Caco-2 (cell line): ENCODE data around the gene PLCB1. TPM values are rescaled to one million over a fixed set of nuclear protein-coding genes. Genes with fewer than 3 reads are reported as not detected.

Source experiments
- BruUV-seq: library from RNA; stranded (reverse); fragments of 400-500 nt; replicated peaks from 2 replicates; lab custom pipeline; 2021; lab: Mats Ljungman, UMichigan
- CTCF ChIA-PET: fragments of 300-600 bp; sonication (Branson Sonifier 250); formaldehyde crosslinking; loops from one replicate; lab custom pipeline; 2022; ENCODE audit warnings: antibody characterized with exemption; lab: Charles Lee
- POLR2A ChIA-PET: fragments of 300-600 bp; sonication (Branson Sonifier 250); formaldehyde crosslinking; loops from one replicate; lab custom pipeline; 2022; ENCODE audit warnings: antibody characterized with exemption; lab: Charles Lee
- DNase-seq, 2 experiments: peaks; one replicate each; pipeline versions ENCODE4 v3.0.0 to v3.0.0-alpha.2; 2020 to 2022
- H3K27me3 ChIP-seq: replicated peaks from 2 replicates; pipeline ENCODE4 v1.6.0; 2011; ENCODE audit warnings: low read length; ENCODE audit not compliant: control insufficient read depth, insufficient read depth
- H3K36me3 ChIP-seq: 2 replicates; pipeline ENCODE4 v1.5.1; 2011; ENCODE audit warnings: low read length; ENCODE audit not compliant: control insufficient read depth, insufficient read depth
- H3K4me1 ChIP-seq: fragments of 250-450 bp; sonication (Bioruptor Pico); 2 replicates; pipeline ENCODE4 v1.5.1; 2020; ENCODE audit warnings: mild to moderate bottlenecking
- H3K4me3 ChIP-seq: 2 replicates; pipeline ENCODE4 v1.5.1; 2011; ENCODE audit warnings: low read depth, mild to moderate bottlenecking, control low read depth, low read length
- H3K9me3 ChIP-seq: fragments of 250-450 bp; sonication (Bioruptor Pico); 2 replicates; pipeline ENCODE4 v1.5.1; 2020; ENCODE audit warnings: mild to moderate bottlenecking, moderate library complexity
- H3K27ac Mint-ChIP-seq: one replicate; pipeline ENCODE4 v1.8.0; 2022; ENCODE audit warnings: mixed read lengths; ENCODE audit not compliant: unreplicated experiment
- H3K27me3 Mint-ChIP-seq: one replicate; pipeline ENCODE4 v1.8.0; 2022; ENCODE audit warnings: mixed read lengths; ENCODE audit not compliant: insufficient read depth, unreplicated experiment
- H3K36me3 Mint-ChIP-seq: one replicate; pipeline ENCODE4 v1.8.0; 2022; ENCODE audit warnings: mild to moderate bottlenecking, mixed read lengths; ENCODE audit not compliant: insufficient read depth, unreplicated experiment
- H3K4me1 Mint-ChIP-seq: one replicate; pipeline ENCODE4 v1.8.0; 2022; ENCODE audit warnings: low read depth, mixed read lengths; ENCODE audit not compliant: unreplicated experiment
- H3K4me3 Mint-ChIP-seq: one replicate; pipeline ENCODE4 v1.8.0; 2022; ENCODE audit warnings: mild to moderate bottlenecking, moderate library complexity, mixed read lengths; ENCODE audit not compliant: unreplicated experiment
- H3K9me3 Mint-ChIP-seq: one replicate; pipeline ENCODE4 v1.8.0; 2022; ENCODE audit warnings: mixed read lengths; ENCODE audit not compliant: unreplicated experiment
- intact Hi-C: fragments of 100-400 bp; cut with micrococcal nuclease; formaldehyde crosslinking; loops from one replicate; pipeline ENCODE4 v1.10.0; 2022; ENCODE audit not compliant: unreplicated experiment
- total RNA-seq: library from RNA; stranded (reverse); gene quantifications from 2 replicates; pipeline ENCODE4 v1.2.3, GENCODE V29; 2022
- TF ChIP-seq, protein P1 (sequence below), 2 experiments: fragments of 200-600 bp in 1 of 2; IDR thresholded peaks; 1 replicate in 1 of 2; 2 replicates in 1 of 2; pipeline versions ENCODE4 v1.5.1 to v1.8.0; 2011 to 2022; ENCODE audit warnings: antibody characterized with exemption in 1 of 2, control low read depth in 1 of 2, inconsistent platforms in 1 of 2, low read depth in 1 of 2, low read length in 1 of 2, mild to moderate bottlenecking in 1 of 2, moderate library complexity in 1 of 2; ENCODE audit not compliant: insufficient read depth in 1 of 2, severe bottlenecking in 1 of 2, unreplicated experiment in 1 of 2

Gene PLCB1
- total RNA-seq, 1 experiment from 2014 or later = 105 TPM

DNA sequence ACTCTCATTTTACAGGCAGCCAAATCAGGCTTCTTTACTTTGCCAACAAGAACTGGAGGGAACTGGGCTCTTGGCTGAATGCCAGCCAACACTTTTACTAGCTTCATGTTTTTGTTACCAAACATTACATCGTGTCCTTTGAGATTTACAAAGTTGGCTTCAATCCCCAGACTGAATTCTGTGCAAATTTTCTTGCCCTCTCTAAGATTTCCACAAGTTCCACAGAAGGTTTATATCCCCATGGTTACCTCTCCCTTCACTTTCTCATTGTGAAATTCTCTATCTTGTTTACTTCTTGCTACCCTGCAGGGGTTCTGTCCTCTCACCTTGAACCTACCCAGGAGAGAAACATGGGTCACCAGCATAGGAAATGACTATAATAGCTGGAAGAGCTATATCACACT is 37.6 kb upstream of the PLCB1 start:
- Mint-ChIP-seq H3K27ac (no peak overlapping the region), H3K4me3 (no peak overlapping the region)
- no TSS peak for BruUV-seq

DNA sequence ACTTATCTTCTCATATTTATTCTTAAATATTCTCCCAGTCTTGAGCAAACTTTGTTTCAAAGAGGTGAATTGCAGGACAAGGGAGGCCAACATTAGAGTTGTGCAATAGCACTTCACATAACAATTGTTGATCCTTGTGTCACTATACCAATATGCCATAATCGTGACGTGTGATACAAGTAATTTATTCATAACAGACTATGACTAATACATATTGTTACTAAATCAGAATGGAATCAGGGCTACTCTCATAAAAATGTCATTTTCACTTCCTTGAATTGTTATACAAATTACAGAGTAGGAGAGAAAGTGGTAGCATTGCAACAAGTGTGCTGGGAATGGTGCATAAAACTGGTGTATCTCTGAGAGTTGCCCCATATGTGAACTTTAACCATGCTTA is 37.2 kb upstream of the PLCB1 start:
- H3K9me3 ChIP-seq = no peaks in the 10 kb centered on the region
- no peaks in the 10 kb centered on the region for H3K27me3 ChIP-seq
- CTCF ChIA-PET = no interaction called here
- BruUV-seq = no TSS peak
- Mint-ChIP-seq H3K9me3 (no peaks in the 10 kb centered on the region), H3K4me3 (no peak overlapping the region), H3K4me1 (no peaks in the 10 kb centered on the region), H3K27me3 (peaks cover 2% of the 10 kb centered on the region), H3K27ac (no peak overlapping the region), H3K36me3 (no peaks in the 10 kb centered on the region)
- H3K4me1 ChIP-seq = no peaks in the 10 kb centered on the region
- intact Hi-C loops = no loop called here
- TF ChIP-seq, protein P1, sequence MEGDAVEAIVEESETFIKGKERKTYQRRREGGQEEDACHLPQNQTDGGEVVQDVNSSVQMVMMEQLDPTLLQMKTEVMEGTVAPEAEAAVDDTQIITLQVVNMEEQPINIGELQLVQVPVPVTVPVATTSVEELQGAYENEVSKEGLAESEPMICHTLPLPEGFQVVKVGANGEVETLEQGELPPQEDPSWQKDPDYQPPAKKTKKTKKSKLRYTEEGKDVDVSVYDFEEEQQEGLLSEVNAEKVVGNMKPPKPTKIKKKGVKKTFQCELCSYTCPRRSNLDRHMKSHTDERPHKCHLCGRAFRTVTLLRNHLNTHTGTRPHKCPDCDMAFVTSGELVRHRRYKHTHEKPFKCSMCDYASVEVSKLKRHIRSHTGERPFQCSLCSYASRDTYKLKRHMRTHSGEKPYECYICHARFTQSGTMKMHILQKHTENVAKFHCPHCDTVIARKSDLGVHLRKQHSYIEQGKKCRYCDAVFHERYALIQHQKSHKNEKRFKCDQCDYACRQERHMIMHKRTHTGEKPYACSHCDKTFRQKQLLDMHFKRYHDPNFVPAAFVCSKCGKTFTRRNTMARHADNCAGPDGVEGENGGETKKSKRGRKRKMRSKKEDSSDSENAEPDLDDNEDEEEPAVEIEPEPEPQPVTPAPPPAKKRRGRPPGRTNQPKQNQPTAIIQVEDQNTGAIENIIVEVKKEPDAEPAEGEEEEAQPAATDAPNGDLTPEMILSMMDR (IDR thresholded peaks at IDR 0.05; ENCODE audit: insufficient read depth in 1 of 2, low read depth in 1 of 2, low read length in 1 of 2, severe bottlenecking in 1 of 2, unreplicated experiment in 1 of 2) = no peak
- H3K36me3 ChIP-seq = no peaks in the 10 kb centered on the region
- POLR2A ChIA-PET = no interaction called here
- no peak for DNase-seq
- H3K4me3 ChIP-seq = no peak overlapping the region

More for the DNA sequence above, 37.6 kb upstream of the PLCB1 start:
- ChIA-PET POLR2A (no interaction called here), CTCF (no interaction called here)
- Histone ChIP-seq H3K4me3 (no peak overlapping the region), H3K36me3 (no peaks in the 10 kb centered on the region), H3K27me3 (no peaks in the 10 kb centered on the region), H3K9me3 (no peaks in the 10 kb centered on the region), H3K4me1 (no peaks in the 10 kb centered on the region)
- DNase-seq = no peak
- TF ChIP-seq, protein P1 (IDR thresholded peaks at IDR 0.05; ENCODE audit: insufficient read depth in 1 of 2, low read depth in 1 of 2, low read length in 1 of 2, severe bottlenecking in 1 of 2, unreplicated experiment in 1 of 2) = no peak
- peaks cover 2% of the 10 kb centered on the region for H3K27me3 Mint-ChIP-seq
- H3K9me3 Mint-ChIP-seq = no peaks in the 10 kb centered on the region
- intact Hi-C loops = no loop called here
- H3K4me1 Mint-ChIP-seq = no peaks in the 10 kb centered on the region
- no peaks in the 10 kb centered on the region for H3K36me3 Mint-ChIP-seq

DNA sequence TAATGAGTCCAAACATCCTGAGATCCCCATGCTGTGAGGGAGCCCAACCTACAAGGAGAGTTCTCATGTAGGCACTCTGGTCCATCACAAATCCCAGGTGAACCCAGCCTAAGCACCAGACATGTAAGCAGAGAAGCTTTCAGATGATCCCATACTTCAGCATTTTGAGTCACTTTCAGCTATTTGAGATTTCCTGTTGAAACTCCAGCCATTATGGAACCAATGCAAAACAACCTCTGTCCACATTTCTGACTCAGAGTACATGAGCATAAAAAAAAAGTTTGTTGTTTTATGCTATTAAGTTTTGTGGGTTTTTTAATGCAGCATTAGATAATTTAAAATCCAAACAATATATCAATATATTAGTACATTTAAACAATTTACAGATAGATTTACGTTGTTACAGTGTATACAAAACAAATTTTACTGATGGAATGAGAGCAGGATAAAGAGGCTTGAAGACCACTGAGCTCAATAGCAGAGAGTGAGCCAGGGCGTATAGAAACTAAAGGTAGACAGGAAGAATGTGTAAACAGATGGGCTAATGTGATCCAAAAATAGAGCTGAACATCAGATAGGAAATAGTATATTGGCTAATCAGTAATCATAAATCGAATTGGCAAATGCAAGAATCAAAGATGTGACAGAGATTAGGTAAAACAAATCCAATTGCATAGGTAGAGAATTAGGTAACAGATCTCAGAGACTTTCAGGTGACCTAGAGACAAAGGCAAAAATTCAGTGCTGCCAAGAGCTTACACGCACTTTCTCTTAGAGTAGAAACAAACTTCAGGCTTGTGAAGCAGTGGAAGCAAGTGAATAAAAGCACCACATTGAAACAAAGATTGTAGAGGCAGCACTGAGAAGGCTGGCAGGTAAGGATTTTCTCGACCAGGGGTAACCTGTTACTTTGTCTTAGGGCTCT is 36.2 kb upstream of the PLCB1 start:
- no peaks in the 10 kb centered on the region for H3K27me3 ChIP-seq
- no peaks in the 10 kb centered on the region for H3K4me1 Mint-ChIP-seq
- no peaks in the 10 kb centered on the region for H3K36me3 Mint-ChIP-seq
- H3K4me1 ChIP-seq = no peaks in the 10 kb centered on the region
- no peak overlapping the region for H3K4me3 ChIP-seq
- TF ChIP-seq, protein P1 (IDR thresholded peaks at IDR 0.05; ENCODE audit: insufficient read depth in 1 of 2, low read depth in 1 of 2, low read length in 1 of 2, severe bottlenecking in 1 of 2, unreplicated experiment in 1 of 2) = no peak
- intact Hi-C loops = no loop called here
- no peak overlapping the region for H3K4me3 Mint-ChIP-seq
- no TSS peak for BruUV-seq
- peaks cover 4% of the 10 kb centered on the region for H3K27me3 Mint-ChIP-seq
- no peak for DNase-seq
- H3K9me3 ChIP-seq = no peaks in the 10 kb centered on the region
- H3K36me3 ChIP-seq = no peaks in the 10 kb centered on the region
- CTCF ChIA-PET = no interaction called here
- no peaks in the 10 kb centered on the region for H3K9me3 Mint-ChIP-seq
- POLR2A ChIA-PET = no interaction called here
- no peak overlapping the region for H3K27ac Mint-ChIP-seq
